HG02973 (cell line): ENCODE data around the gene USF1.
"Not testable (repeated sequence)": the region's sequence is repeated elsewhere in the genome, so short reads cannot be mapped to it uniquely, and the experiment has no call there.

Experiments used
- ATAC-seq: cut with Tn5 transposase; IDR thresholded peaks from one replicate; pipeline ENCODE4 v1.9.1; 2021; ENCODE audit warnings: moderate library complexity; ENCODE audit not compliant: unreplicated experiment

Gene USF1

GRCh38 chr1:161019751-161020495 lies 25.9 kb downstream of the USF1 start:
- no peak for ATAC-seq

- not testable (repeated sequence) for ATAC-seq
Measured at GRCh38 chr1:161019111-161019660, 26.6 kb downstream of the USF1 start.

GRCh38 chr1:161018631-161018930 lies 27.2 kb downstream of the USF1 start:
- ATAC-seq: no peak

DNA sequence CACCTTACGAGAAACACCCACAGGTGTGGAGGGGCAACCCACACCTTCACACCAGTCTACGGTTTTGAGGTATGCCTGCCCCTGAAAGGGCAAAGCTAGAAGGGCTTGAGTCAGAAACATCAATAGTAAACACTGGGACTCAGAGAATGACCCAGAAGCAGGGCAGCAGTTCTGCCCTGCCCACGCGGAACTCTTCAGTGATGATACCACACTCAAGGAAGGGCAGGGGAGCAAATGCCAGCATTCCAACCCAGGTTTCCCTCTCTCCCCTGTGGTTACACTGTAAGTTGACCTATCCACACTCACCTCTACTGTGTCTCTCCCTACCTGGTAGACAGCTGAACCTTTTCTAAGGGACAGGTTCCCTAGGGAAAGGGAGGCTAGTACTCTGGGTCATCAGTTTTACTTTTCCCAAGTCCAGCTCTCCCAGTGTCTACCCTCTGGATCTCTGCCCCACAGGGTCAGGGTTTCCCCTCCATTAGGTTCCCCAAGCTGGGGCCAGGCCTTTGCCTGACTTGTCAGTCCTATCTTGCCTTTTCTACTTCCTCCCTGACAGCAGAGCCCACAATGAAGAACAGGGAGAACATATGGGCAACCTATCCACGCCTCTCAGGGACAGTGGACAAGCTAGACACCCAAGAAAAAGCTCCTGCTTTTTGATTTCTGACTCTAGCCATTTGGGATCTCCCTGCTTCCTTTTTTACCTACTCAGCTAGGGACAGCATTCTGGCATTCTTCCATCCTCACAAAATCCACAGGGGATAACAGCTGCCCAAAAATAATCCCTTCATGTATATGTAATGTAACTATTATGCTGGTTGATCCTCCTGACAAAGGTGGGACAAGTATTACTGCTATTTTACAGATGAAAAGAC lies 27.8 kb downstream of the USF1 start:
- no peak for ATAC-seq

DNA sequence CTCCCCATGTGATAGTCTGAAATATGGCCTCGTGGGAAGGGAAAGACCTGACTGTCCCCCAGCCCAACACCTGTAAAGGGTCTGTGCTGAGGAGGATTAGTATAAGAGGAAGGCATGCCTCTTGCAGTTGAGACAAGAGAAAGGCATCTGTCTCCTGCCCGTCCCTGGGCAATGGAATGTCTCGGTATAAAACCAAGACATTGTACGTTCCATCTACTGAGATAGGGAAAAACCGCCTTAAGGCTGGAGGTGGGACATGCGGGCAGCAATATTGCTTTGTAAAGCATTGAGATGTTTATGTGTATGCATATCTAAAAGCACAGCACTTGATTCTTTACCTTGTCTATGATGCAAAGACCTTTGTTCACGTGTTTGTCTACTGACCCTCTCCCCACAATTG lies 28.6 kb downstream of the USF1 start:
- not testable (repeated sequence) for ATAC-seq

DNA sequence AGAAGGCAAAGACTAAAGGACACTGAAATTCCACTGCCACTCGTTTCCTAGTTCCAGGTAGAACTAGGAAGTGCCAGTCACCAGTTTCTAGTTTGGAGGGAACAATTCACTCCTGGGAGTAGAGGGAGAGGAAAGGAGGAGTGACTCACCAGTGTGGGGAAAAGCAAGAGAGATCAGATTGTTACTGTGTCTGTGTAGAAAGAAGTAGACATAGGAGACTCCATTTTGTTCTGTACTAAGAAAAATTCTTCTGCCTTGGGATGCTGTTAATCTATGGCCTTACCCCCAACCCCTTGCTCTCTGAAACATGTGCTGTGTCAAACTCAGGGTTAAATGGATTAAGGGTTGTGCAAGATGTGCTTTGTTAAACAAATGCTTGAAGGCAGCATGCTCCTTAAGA lies 29.1 kb downstream of the USF1 start:
- ATAC-seq: not testable (repeated sequence)

GRCh38 chr1:161013488-161014230 lies 32.1 kb downstream of the USF1 start:
- ATAC-seq: peak; percentile 84

- ATAC-seq: no peak
Measured at GRCh38 chr1:161013131-161013487, 32.7 kb downstream of the USF1 start.

GRCh38 chr1:161012420-161012819 lies 33.4 kb downstream of the USF1 start:
- ATAC-seq: no peak

DNA sequence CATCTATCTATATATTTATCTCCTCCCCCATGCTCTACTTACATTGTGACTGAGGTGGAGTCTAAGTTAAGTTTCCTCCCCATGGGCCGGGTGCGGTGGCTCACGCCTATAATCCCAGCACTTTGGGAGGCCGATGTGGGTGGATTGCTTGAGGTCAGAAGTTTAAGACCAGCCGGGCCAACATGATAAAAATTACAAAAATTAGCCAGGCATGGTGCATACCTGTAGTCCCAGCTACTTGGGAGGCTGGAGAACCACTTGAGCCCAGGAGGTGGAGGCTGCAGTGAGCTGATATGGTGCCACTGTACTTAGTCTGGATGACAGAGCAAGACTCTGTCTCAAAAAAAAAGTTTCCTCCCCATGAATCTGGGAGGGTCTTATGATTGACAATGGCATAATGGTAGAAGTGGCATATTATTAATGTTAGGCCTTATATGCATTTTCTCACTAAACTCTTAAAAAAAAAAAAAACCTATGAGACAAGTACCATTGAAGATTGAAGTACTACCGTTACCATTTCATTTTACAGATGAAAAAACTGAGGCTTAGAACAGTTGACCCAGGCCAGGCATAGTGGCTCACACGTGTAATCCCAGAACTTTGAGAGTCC lies 36.1 kb downstream of the USF1 start:
- no peak for ATAC-seq

GRCh38 chr1:161008869-161009510 lies 36.8 kb downstream of the USF1 start:
- ATAC-seq: no peak

- no peak for ATAC-seq
Measured at GRCh38 chr1:161007369-161007768, 38.4 kb downstream of the USF1 start.

GRCh38 chr1:161006563-161006962 lies 39.2 kb downstream of the USF1 start:
- ATAC-seq: no peak

DNA sequence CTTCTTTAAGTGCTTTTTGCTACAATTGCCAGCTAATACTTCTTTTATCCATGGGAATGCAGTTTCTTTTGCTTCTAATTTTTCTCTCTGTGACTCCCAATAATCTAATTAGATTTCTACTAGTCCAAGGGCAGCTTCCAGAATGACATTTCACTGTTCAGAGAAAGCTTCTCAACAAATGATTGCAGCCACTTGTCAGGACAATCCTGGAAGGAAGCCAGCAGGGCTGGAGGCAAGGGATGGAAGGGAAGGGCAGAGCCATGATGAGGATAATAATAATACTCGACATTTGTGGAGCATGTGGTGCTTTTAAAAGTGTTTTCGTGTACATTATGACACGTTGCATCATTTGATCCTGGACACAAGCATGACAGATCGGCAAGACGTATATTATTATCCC lies 44.3 kb downstream of the USF1 start:
- no peak for ATAC-seq

- ATAC-seq: no peak
Measured at GRCh38 chr1:161000736-161001480, 44.9 kb downstream of the USF1 start.

GRCh38 chr1:160999376-160999775 lies 46.4 kb downstream of the USF1 start:
- ATAC-seq: no peak

- no peak for ATAC-seq
Measured at GRCh38 chr1:160997323-160998038, 48.3 kb downstream of the USF1 start.

DNA sequence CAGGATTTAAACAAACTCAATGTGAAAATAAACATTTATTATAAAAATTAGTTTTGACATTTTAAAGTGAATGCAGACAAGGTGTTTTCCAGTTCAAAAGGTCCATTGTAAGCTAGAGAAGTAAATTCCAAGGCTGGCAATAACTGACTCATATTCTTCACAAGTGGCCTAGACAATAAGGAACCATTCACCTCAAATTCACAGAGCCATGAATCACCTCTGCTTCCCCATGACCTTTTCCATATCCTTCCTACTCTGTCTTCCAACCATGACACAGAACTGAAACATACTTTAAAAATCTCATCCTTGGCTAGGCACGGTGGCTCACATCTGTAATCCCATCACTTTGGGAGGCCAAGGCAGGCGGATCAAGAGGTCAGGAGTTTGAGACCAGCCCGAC lies 49.6 kb downstream of the USF1 start:
- ATAC-seq: no peak

DNA sequence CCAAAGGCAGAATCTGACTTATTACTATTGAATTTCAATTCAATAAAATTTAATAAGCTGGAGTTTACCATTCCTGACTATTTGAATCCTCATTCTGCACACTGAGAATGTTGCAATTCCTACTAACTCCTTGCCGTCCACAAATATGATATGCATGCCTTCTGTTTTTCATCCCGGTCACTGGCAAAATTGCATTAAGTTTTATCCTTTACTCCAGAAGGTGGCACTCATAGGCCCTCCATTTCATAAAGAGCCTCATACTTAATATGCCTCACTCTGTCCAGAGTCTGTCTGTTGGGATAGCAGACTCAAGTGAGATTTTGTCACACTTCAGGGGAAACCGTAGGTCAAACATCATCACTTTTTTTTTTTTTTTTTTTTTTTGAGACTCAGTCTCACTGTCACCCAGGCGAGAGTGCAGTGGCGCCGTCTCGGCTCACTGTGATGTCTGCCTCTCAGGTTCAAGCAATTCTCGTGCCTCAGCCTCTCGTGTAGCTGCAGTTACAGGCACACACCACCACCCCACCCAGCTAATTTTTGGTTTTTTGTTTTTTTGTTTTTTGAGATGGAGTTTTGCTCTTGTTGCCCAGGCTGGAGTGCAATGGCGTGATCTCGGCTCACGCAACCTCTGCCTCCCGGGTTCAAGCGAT lies 52.1 kb downstream of the USF1 start:
- ATAC-seq: no peak
